Peyer's patch (tissue), 4 donors: Measurements from ENCODE around the gene PCDHB2.

Experiments used
- CTCF ChIP-seq, 6 experiments: fragments of 450-650 bp in 4 of 6; fragments of 200-600 bp in 2 of 6; sonication (generic) in 1 of 6; IDR thresholded peaks; one replicate each; pipeline ENCODE4 v1.5.1; 2017 to 2019; ENCODE audit warnings: antibody characterized with exemption in 6 of 6, mild to moderate bottlenecking in 3 of 6, moderate library complexity in 1 of 6
- POLR2A ChIP-seq, 2 donors: fragments of 450-650 bp; IDR thresholded peaks; one replicate each; pipeline ENCODE4 v1.5.1; 2017; ENCODE audit warnings: antibody characterized with exemption in 2 of 2, mild to moderate bottlenecking in 2 of 2, moderate library complexity in 2 of 2

DNA sequence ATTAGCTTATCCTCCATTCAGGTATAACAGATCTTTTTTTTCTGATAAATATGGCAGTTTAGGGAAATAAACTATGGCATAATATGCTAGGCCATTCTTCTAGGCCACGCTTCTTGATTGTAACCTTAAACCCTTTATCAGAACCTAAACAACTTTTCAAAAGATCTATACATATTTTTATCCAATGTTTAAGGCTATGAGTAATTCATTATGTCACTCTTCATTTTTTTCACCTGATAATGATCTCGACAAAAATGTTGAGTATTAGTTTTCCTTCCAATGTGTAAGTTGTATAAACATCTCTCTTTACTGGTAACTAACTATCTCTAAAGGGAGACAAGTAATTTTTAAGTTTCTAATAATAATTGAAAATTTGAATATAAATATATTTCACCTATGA, 24.8 kb downstream of the PCDHB2 start:
- TF ChIP-seq CTCF (IDR thresholded peaks at IDR 0.05) (no peak), POLR2A (IDR thresholded peaks at IDR 0.05) (no peak)
